ENCODE data around the gene TERT. TPM values are rescaled to one million over a fixed set of nuclear protein-coding genes. Genes with fewer than 3 reads are reported as not detected.

The TERT gene
- total and polyA plus RNA-seq, 2 of the 13 experiments (the other 11 are each of a cell fraction or from before 2014, with no cell fraction given): 4.3 to 5.9 TPM

GRCh38 chr5:1298067-1298551, 3.2 kb upstream of the TERT start:
- TF ChIP-seq ZMYM3 (CRISPR knock-in tag; IDR thresholded peaks at IDR 0.05): no peak
- no peak for TF ChIP-seq HOXA5 (CRISPR knock-in tag; IDR thresholded peaks at IDR 0.05)
- no peak for TF ChIP-seq FOXJ3 (CRISPR knock-in tag; IDR thresholded peaks at IDR 0.05; ENCODE audit: borderline replicate concordance)
- no peak for TF ChIP-seq SALL2 (CRISPR knock-in tag; IDR thresholded peaks at IDR 0.05)
- TF ChIP-seq DDIT3 (CRISPR knock-in tag; IDR thresholded peaks at IDR 0.05): no peak
- TF ChIP-seq ZNF580 (CRISPR knock-in tag; IDR thresholded peaks at IDR 0.05; ENCODE audit: borderline replicate concordance, low read depth): no peak
- TF ChIP-seq ZNF33B (CRISPR knock-in tag; IDR thresholded peaks at IDR 0.05): no peak
- no peak for TF ChIP-seq EP300 (IDR thresholded peaks at IDR 0.05; ENCODE audit: low read depth in 2 of 2, low read length in 2 of 2)
- TF ChIP-seq EP300 (CRISPR knock-in tag; IDR thresholded peaks at IDR 0.05; ENCODE audit: borderline replicate concordance): no peak
- TF ChIP-seq THAP7 (CRISPR knock-in tag; IDR thresholded peaks at IDR 0.05): no peak
- TF ChIP-seq ZBED4 (CRISPR knock-in tag; IDR thresholded peaks at IDR 0.05; ENCODE audit: borderline replicate concordance): no peak
- TF ChIP-seq PAWR (CRISPR knock-in tag; IDR thresholded peaks at IDR 0.05; ENCODE audit: borderline replicate concordance): no peak
- no peak for TF ChIP-seq ZNF609 (CRISPR knock-in tag; IDR thresholded peaks at IDR 0.05; ENCODE audit: borderline replicate concordance)
- no peak for TF ChIP-seq SOX13 (IDR thresholded peaks at IDR 0.05)
- no peak for TF ChIP-seq SOX13 (CRISPR knock-in tag; conservative IDR thresholded peaks at IDR 0.05 in 1 of 2, IDR thresholded peaks at IDR 0.05 in 1 of 2)
- Histone ChIP-seq H2AFZ (ENCODE audit: low read length) (no peak overlapping the region), H3K4me2 (ENCODE audit: low read depth, low read length) (no peak overlapping the region), H3K27me3 (ENCODE audit: control insufficient read depth in 1 of 2, insufficient read depth in 2 of 2, low read length in 2 of 2) (peaks cover 7 to 57% of the 10 kb centered on the region in 2 experiments), H3K79me2 (ENCODE audit: insufficient read depth, low read length) (no peaks in the 10 kb centered on the region), H3K9me3 (ENCODE audit: low read length) (no peaks in the 10 kb centered on the region), H4K20me1 (ENCODE audit: insufficient read depth, low read length) (no peaks in the 10 kb centered on the region), H3K4me3 (replicated peaks in 1 of 3; ENCODE audit: insufficient read depth in 1 of 3, low read depth in 2 of 3, low read length in 3 of 3) (no peak overlapping the region), H3K36me3 (replicated peaks in 1 of 2; ENCODE audit: control insufficient read depth in 1 of 2, insufficient read depth in 2 of 2, low read length in 2 of 2) (no peaks in the 10 kb centered on the region), H3K9ac (ENCODE audit: insufficient read depth, low read depth, low read length) (no peak overlapping the region), H3K27ac (ENCODE audit: extremely low read length, insufficient read depth, low read length) (no peak overlapping the region), H3K4me1 (ENCODE audit: insufficient read depth, low read length) (peaks cover 18% of the 10 kb centered on the region)
- in situ Hi-C loops (cut with HindIII; ENCODE audit: extremely low pct_ligation_motif_present, low pct_unique_long_range_greater_than_20kb) (no loop called here), intact Hi-C loops (cut with micrococcal nuclease; ENCODE audit: unreplicated experiment) (no loop called here)
- no TSS peak for BruUV-seq (replicated peaks)
- FAIRE-seq (no peak), DNase-seq (ENCODE audit: low spot score) (no peak), ATAC-seq (no peak)
- 34% methylated on average over 10 of the region's 19 CpGs for WGBS (ENCODE audit: low lambda C conversion rate)
- ChIA-PET CTCF (ENCODE audit: low intra/inter-chr PET ratio, low total read pairs) (no interaction called here), POLR2A (no interaction called here)

All from HepG2 (cell line).